Measurements from ENCODE around the gene CDON. TPM values are rescaled to one million over a fixed set of nuclear protein-coding genes. Genes with fewer than 3 reads are reported as not detected.
"Not testable (repeated sequence)": the region's sequence is repeated elsewhere in the genome, so short reads cannot be mapped to it uniquely, and the experiment has no call there.

The CDON gene
- total RNA-seq, 1 experiment from 2014 or later, result 17.1 TPM

GRCh38 chr11:125916683-125917347, 145.9 kb downstream of the CDON start:
- Histone ChIP-seq H3K27ac (ENCODE audit: low read length) (no peak overlapping the region), H3K36me3 (ENCODE audit: control insufficient read depth, insufficient read depth, low read length) (no peaks in the 10 kb centered on the region), H3K4me3 (ENCODE audit: low read depth in 2 of 2, low read length in 2 of 2) (no peak overlapping the region), H3K9me3 (ENCODE audit: control insufficient read depth, insufficient read depth, low read depth, low read length) (no peaks in the 10 kb centered on the region), H3K4me1 (ENCODE audit: control insufficient read depth, insufficient read depth, low read length) (no peaks in the 10 kb centered on the region), H3K27me3 (ENCODE audit: control insufficient read depth, insufficient read depth, low read length) (peaks cover 25% of the 10 kb centered on the region)
- BruUV-seq (replicated peaks), result no TSS peak
- CTCF ChIA-PET, result no interaction called here
- POLR2A ChIA-PET, result interaction anchor here (0.6 kb wide), 1 partner anchor 303 kb away, joined by 4 read pairs; no protein-coding TSS in a partner anchor
- DNase-seq (ENCODE audit: low read depth, low spot score) (no peak), ATAC-seq (no peak)
- TF ChIP-seq SIN3A (IDR thresholded peaks at IDR 0.05; ENCODE audit: borderline replicate concordance, insufficient read depth, low read depth, low read length) (no peak), POLR2AphosphoS5 (IDR thresholded peaks at IDR 0.05; ENCODE audit: low read depth, low read length) (no peak), REST (IDR thresholded peaks at IDR 0.05; ENCODE audit: insufficient read depth in 1 of 2, low read depth in 2 of 2, low read length in 1 of 2) (no peak), TCF7L2 (IDR thresholded peaks at IDR 0.05; ENCODE audit: low read depth, low read length) (no peak), CTCF (IDR thresholded peaks at IDR 0.05) (no peak)
- in situ Hi-C loops (cut with HindIII; ENCODE audit: low pct_unique_long_range_greater_than_20kb, low sequenced_read_pairs) (loop anchor here (25.0 kb wide), 1 partner anchor 170 kb away; no protein-coding TSS in a partner anchor), intact Hi-C loops (cut with micrococcal nuclease; ENCODE audit: unreplicated experiment) (no loop called here)

- H3K4me1 ChIP-seq (ENCODE audit: control insufficient read depth, insufficient read depth, low read length); DNase-seq (ENCODE audit: low read depth, low spot score); ATAC-seq; intact Hi-C loops (cut with micrococcal nuclease; ENCODE audit: unreplicated experiment); POLR2A ChIA-PET; CTCF ChIA-PET; BruUV-seq (replicated peaks); H3K27ac ChIP-seq (ENCODE audit: low read length); H3K4me3 ChIP-seq (ENCODE audit: low read depth in 2 of 2, low read length in 2 of 2); H3K36me3 ChIP-seq (ENCODE audit: control insufficient read depth, insufficient read depth, low read length); H3K9me3 ChIP-seq (ENCODE audit: control insufficient read depth, insufficient read depth, low read depth, low read length): not testable (repeated sequence)
- TF ChIP-seq CTCF (IDR thresholded peaks at IDR 0.05), result peak; percentile 36; the same call in 1 of the 2 replicates
- peaks cover 23% of the 10 kb centered on the region for H3K27me3 ChIP-seq (ENCODE audit: control insufficient read depth, insufficient read depth, low read length)
- in situ Hi-C loops (cut with HindIII; ENCODE audit: low pct_unique_long_range_greater_than_20kb, low sequenced_read_pairs), result loop anchor here (25.0 kb wide), 1 partner anchor 173 kb away; no protein-coding TSS in a partner anchor
Observed at GRCh38 chr11:125914601-125915000, 148.1 kb downstream of the CDON start.

All from Panc1 (cell line).